Effector memory CD4-positive, alpha-beta T cell (primary cell): ENCODE measurements around the gene UBL7.

ENCODE experiments used
- DNase-seq, 3 donors: peaks; one replicate each; pipeline ENCODE4 v3.0.0-alpha.2; 2020
- H3K27ac ChIP-seq: 2 replicates; pipeline ENCODE4 v1.7.0; 2013; ENCODE audit warnings: mild to moderate bottlenecking, low read length, moderate library complexity; ENCODE audit not compliant: insufficient read depth, poor library complexity, severe bottlenecking
- H3K27me3 ChIP-seq: replicated peaks from 2 replicates; pipeline ENCODE4 v1.7.0; 2013; ENCODE audit warnings: mild to moderate bottlenecking, low read length; ENCODE audit not compliant: insufficient read depth, control insufficient read depth, poor library complexity, severe bottlenecking
- H3K36me3 ChIP-seq: 2 replicates; pipeline ENCODE4 v1.7.0; 2013; ENCODE audit warnings: mild to moderate bottlenecking, low read length, moderate library complexity; ENCODE audit not compliant: control insufficient read depth, insufficient read depth
- H3K4me1 ChIP-seq: 2 replicates; pipeline ENCODE4 v1.7.0; 2013; ENCODE audit warnings: low read length, mild to moderate bottlenecking; ENCODE audit not compliant: control insufficient read depth, insufficient read depth, poor library complexity, severe bottlenecking
- H3K4me3 ChIP-seq: 2 replicates; pipeline ENCODE4 v1.7.0; 2013; ENCODE audit warnings: low read length, low read depth, mild to moderate bottlenecking; ENCODE audit not compliant: insufficient read depth, poor library complexity, severe bottlenecking
- H3K9me3 ChIP-seq: 2 replicates; pipeline ENCODE4 v1.7.0; 2013; ENCODE audit warnings: mild to moderate bottlenecking, low read length, moderate library complexity; ENCODE audit not compliant: control insufficient read depth

Gene UBL7

GRCh38 chr15:74417670-74418069, 43.3 kb downstream of the UBL7 start:
- no peaks in the 10 kb centered on the region for H3K4me1 ChIP-seq
- no peak overlapping the region for H3K27ac ChIP-seq
- no peak for DNase-seq
- H3K4me3 ChIP-seq, result no peak overlapping the region
- H3K9me3 ChIP-seq, result no peaks in the 10 kb centered on the region
- H3K27me3 ChIP-seq, result no peaks in the 10 kb centered on the region
- no peaks in the 10 kb centered on the region for H3K36me3 ChIP-seq

DNA sequence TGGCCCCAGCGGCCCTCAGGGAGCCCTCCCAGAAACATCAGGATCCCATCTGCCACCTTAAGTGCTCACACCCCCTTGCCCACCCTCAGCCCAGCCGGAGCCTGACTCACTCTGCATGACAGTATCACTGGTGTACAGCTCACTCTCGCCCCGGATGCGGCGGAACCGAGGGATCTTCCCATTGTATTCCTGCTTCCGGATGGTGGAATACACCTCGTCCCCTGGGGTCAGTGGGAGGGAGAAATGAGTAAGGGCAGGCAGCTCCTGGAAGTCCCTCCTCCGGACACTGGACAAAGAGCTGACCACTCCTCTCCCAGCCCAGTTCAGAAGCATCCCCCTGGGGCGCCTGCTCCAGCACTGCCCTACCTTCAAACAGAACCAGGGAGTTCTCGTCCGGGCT, 43.7 kb downstream of the UBL7 start:
- Histone ChIP-seq H3K36me3 (no peaks in the 10 kb centered on the region), H3K4me1 (no peaks in the 10 kb centered on the region), H3K27ac (no peak overlapping the region), H3K9me3 (no peaks in the 10 kb centered on the region), H3K4me3 (no peak overlapping the region), H3K27me3 (no peaks in the 10 kb centered on the region)
- DNase-seq, result no peak

DNA sequence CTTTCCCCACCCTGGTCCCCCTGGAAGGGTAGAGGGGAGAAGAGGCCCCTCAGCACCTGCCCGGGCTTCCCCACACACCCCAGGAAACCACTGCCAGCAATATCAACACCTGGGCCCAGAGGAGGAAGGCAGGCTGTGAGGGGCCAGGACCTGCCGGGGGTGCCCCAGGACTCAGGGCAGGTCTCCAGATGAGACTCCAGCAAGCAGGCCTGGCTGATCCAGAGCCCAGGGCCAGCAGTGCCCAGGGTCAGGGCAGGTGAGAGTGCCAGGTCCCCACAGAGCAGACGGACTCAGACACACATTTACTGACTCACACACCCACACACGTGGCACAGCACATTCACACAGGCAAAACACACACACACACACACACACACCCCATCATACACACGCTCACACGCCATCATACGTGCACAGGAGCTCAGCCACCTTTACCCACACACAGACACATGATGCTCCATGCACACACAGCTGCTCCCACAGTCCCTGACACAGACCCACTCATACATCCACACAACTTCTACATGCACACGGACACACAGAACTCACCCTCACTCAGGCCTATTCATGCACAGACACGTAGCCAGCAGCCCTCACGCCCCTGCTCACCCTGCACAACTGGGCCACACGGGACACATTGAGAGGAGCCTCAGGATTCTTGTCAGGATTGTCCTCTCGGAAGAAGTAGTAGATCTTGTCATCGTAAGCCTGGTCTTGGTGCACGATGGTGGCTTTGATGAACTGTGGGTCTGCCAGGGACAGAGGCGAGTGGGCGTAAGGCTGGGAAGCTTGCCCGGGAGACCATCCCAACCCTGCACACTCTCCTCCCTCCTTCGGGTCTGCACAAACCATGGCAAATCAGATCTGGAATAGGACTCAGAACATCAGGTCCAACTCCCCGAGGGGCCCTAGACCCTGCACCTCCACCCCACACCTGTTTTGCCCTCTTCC, 44.7 kb downstream of the UBL7 start:
- Histone ChIP-seq H3K9me3 (no peaks in the 10 kb centered on the region), H3K4me1 (no peaks in the 10 kb centered on the region), H3K4me3 (no peak overlapping the region), H3K27ac (no peak overlapping the region), H3K36me3 (no peaks in the 10 kb centered on the region), H3K27me3 (no peaks in the 10 kb centered on the region)
- no peak for DNase-seq

DNA sequence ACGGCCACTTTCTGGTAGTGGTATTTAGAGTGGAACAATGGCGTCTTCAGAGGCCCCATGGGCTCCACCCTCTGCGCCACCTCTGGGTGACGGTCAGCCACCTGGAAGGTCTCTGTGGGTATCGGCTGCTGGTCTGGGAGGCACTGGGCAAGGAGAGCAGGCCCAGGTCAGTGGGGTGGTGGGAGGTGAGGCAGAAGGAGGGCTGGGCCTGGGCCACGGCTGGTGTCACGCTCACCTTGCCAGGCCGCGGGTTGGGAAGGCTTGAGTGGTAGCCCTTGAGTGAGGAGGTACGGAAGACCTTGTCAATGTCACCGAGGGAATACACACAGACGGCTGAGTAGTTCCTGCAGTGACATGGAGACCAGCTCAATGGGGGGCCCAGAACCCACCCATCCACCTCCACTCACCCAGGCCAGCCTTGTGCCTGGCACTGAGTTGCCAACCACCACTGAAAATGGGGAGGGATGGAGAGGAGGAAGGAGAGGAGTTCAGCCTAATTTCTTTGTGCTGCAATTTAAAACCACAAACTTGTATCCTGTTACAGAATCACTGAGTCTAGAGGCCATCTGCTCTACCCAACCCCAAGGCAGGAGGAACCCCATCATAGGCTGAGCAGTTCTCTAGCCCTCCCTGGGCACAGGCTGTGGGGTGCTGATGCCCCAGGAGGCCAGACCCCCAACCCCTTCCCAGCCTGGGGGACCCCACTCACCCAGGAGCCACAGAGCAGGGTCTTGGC, 46.2 kb downstream of the UBL7 start:
- no peak overlapping the region for H3K27ac ChIP-seq
- no peaks in the 10 kb centered on the region for H3K9me3 ChIP-seq
- H3K27me3 ChIP-seq, result no peaks in the 10 kb centered on the region
- no peak for DNase-seq
- H3K4me1 ChIP-seq, result no peaks in the 10 kb centered on the region
- no peak overlapping the region for H3K4me3 ChIP-seq
- no peaks in the 10 kb centered on the region for H3K36me3 ChIP-seq

- Histone ChIP-seq H3K36me3 (no peaks in the 10 kb centered on the region), H3K4me3 (no peak overlapping the region), H3K4me1 (no peaks in the 10 kb centered on the region), H3K9me3 (no peaks in the 10 kb centered on the region), H3K27ac (no peak overlapping the region), H3K27me3 (no peaks in the 10 kb centered on the region)
- DNase-seq, result no peak
Measured at GRCh38 chr15:74414081-74414580, 46.8 kb downstream of the UBL7 start.

DNA sequence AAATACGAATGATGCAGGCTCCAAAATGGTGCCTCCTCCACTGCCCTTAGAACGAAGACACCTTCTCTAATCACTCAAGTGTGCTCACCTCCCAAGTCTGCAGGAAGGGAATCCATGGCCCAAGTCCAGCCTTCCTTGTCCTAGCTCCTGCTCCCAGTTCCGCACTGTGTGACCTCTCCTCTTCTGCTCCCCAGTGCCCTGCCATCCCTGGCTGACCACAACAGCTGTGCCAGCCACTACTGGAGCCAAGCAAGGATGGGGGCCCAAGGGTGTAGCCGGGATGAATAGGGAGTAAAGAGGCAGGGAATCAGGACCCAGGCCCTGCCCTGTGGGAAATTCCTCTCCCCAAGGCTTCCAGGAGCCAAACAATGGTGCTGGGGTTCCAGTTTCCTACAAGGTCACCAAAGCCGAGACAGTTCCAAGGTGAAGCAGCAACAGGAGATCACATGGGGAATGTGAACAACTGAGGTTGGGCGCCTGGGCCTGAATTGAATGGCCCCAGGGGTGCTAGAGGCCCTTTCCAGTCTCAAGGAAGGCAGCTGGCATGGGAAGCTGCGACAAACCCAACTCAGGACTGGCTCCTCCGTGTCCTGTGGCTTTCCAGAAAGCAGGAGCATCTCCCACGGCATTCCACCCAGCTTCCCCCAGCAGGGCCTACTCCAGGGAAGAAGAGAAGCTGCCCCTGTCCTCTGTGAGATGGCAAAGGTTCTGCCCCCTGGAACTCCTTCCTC, 47.4 kb downstream of the UBL7 start:
- H3K9me3 ChIP-seq, result no peaks in the 10 kb centered on the region
- no peak overlapping the region for H3K4me3 ChIP-seq
- no peaks in the 10 kb centered on the region for H3K27me3 ChIP-seq
- no peaks in the 10 kb centered on the region for H3K36me3 ChIP-seq
- no peaks in the 10 kb centered on the region for H3K4me1 ChIP-seq
- DNase-seq, result no peak
- H3K27ac ChIP-seq, result no peak overlapping the region

DNA sequence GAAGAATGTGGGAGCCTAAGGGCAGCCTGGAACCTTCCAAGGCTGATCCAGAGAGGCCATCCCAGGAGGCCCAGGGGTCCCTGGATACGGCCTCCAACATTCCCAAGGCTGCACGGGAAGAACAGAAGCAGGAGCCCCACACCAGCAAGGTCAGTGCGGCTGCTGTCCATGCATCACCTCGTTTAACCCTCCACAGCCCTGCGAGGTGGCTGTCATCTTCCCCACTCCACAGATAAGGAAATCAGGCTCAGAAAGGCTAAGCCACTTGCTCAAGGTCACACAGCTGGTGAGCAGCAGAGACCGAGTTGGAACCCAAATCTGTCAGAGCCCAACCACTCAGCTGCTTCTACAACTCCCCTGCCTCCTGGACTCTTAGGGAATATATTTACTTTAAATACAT, 48.8 kb downstream of the UBL7 start:
- H3K27ac ChIP-seq, result no peak overlapping the region
- H3K4me3 ChIP-seq, result no peak overlapping the region
- no peaks in the 10 kb centered on the region for H3K9me3 ChIP-seq
- no peaks in the 10 kb centered on the region for H3K36me3 ChIP-seq
- no peaks in the 10 kb centered on the region for H3K27me3 ChIP-seq
- DNase-seq, result no peak
- no peaks in the 10 kb centered on the region for H3K4me1 ChIP-seq

GRCh38 chr15:74411686-74412085, 49.3 kb downstream of the UBL7 start:
- no peaks in the 10 kb centered on the region for H3K36me3 ChIP-seq
- H3K4me3 ChIP-seq, result no peak overlapping the region
- DNase-seq, result no peak
- no peak overlapping the region for H3K27ac ChIP-seq
- H3K4me1 ChIP-seq, result no peaks in the 10 kb centered on the region
- H3K27me3 ChIP-seq, result no peaks in the 10 kb centered on the region
- no peaks in the 10 kb centered on the region for H3K9me3 ChIP-seq

DNA sequence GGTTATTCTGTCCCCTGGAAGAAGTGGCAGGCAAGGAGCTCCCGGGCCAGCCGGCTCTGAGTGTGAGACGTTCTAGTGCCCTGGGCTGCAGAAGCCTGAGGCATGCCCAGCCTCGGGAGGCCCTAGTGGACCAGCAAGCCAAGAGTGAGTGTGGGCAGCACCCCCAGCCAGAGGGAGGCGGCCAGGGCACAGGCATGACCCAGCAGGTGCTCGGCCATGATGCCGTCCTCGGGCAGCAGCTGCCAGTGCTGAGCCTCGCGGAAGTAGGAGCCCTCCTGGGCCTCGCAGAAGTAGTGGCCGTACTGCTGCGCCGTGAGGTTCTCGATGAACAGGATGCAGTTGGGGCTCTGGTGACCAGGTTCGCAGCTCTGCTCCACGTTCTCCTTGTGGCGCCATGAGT, 50.5 kb downstream of the UBL7 start:
- no peak for DNase-seq
- Histone ChIP-seq H3K9me3 (no peaks in the 10 kb centered on the region), H3K27ac (no peak overlapping the region), H3K4me1 (no peaks in the 10 kb centered on the region), H3K4me3 (no peak overlapping the region), H3K36me3 (no peaks in the 10 kb centered on the region), H3K27me3 (no peaks in the 10 kb centered on the region)
